ENCODE data around the gene PREP.

Gene PREP

GRCh38 chr6:105270511-105270910 is 132.4 kb downstream of the PREP start:
- DNase-seq (ENCODE audit: extremely low read depth, low read depth) = peak; percentile 42
- no peak overlapping the region for H3K4me3 ChIP-seq (replicated peaks; ENCODE audit: low read depth, low read length)
- no peak for TF ChIP-seq CTCF (IDR thresholded peaks at IDR 0.05; ENCODE audit: low read depth, low read length, missing control alignments)

DNA sequence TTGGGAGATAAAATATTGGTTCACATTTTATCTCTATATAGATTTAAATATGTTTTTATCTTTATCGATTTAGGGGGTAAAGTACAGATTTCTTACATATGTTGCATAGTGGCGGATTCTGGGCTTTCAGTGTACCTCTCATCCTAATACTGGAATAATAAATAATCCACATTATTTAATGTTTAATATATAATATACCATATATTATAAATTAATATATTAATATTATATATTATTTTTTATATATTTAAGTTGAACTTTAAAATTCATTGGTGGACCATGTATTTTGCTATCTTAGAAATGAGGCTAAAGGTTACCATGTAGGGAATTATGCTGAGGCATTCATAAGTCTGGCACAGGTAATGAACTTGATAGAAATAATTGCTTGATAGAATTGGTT is 133.5 kb downstream of the PREP start:
- no peak for TF ChIP-seq CTCF (IDR thresholded peaks at IDR 0.05; ENCODE audit: low read depth, low read length, missing control alignments)
- DNase-seq (ENCODE audit: extremely low read depth, low read depth) = no peak
- no peak overlapping the region for H3K4me3 ChIP-seq (replicated peaks; ENCODE audit: low read depth, low read length)

DNA sequence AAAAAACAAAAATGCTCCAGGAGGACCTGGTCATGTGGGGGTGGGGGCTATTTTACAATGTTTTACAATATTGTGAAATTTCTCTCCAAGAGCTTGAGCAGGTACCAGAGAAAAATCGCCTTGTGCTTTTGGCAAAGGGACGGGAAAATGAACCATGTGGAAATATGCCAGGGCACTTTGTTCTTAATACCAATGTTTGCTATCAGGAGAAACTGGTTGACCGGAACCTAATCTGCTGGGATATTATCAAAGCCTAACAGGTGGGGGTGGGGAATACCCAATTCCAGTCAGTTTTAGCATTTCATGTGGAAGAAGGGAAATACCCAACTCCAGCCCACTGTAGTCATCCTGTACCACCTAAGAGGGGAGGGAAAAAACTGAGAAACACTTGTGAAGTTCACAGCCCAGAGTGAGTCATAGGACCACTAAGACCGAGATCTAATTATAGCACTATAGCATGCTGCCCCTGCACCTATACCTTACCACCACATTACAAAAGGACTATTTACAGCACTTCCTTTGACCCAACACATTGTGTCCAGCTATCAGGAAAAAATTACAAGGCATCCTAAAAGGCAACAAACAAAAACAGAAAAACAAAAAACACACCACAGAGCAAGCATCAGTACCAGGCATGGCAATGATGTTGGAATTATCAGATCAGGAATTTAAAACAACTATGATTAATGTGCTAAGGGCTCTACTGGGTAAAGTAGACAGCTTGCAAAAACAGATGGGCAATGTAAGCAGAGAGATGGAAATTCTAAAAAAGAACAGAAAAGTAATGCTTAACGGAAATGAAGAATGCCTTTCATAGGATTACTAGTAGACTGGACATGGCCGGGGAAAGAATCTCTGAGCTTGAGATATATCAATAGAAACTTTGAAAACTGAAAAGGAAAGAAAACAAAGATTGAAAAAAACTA is 138.9 kb downstream of the PREP start:
- TF ChIP-seq CTCF (IDR thresholded peaks at IDR 0.05; ENCODE audit: low read depth, low read length, missing control alignments) = no peak
- no peak for DNase-seq (ENCODE audit: extremely low read depth, low read depth)
- H3K4me3 ChIP-seq (replicated peaks; ENCODE audit: low read depth, low read length) = no peak overlapping the region

DNA sequence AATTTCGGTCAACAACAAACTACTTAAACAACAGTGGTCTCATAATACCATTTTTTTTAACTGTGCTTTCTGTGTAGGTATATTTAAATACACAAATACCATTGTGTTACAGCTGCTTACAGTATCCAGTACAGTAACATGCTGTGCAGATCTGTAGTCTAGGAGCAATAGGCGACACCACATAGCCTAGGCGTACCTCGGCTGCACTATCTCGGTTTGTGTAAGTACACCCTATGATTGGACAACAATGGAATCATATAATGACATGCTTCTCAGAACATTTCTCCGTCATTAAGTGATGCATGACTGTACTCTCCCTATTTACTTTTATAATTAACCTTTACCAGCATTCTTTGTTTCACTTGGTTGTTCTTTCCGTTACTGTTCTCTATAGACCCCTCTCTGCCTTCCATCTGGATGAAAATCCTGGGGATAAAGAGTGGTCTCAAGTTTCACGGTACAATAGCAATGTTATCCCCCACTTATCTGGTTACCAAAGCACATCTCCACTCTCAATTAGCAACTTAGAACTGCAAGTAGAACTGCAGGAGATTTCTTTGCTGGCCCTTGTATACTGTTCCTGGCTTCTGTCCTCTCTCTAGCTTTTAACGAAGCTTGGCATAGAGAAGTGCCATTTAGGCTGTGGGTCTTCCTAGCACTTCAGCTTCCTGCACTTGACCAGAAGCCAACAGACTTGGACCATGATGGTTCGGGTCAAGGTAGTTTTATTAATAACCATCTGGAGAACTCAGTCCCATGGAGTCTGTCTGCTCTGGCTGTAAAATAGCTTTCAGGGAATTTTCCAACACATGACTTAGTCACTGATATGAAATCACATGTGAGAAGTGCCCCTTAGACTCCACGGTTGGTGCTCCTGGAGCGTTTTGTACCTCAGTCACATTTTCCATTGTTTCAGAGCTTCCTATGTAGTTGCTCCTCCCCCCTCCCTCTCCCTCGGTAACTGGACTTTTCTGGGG is 142.7 kb downstream of the PREP start:
- TF ChIP-seq CTCF (IDR thresholded peaks at IDR 0.05; ENCODE audit: low read depth, low read length, missing control alignments) = no peak
- no peak overlapping the region for H3K4me3 ChIP-seq (replicated peaks; ENCODE audit: low read depth, low read length)
- DNase-seq (ENCODE audit: extremely low read depth, low read depth) = no peak

GRCh38 chr6:105258816-105259215 is 144.1 kb downstream of the PREP start:
- no peak overlapping the region for H3K4me3 ChIP-seq (replicated peaks; ENCODE audit: low read depth, low read length)
- no peak for TF ChIP-seq CTCF (IDR thresholded peaks at IDR 0.05; ENCODE audit: low read depth, low read length, missing control alignments)
- DNase-seq (ENCODE audit: extremely low read depth, low read depth) = no peak

- no peak for DNase-seq (ENCODE audit: extremely low read depth, low read depth)
- TF ChIP-seq CTCF (IDR thresholded peaks at IDR 0.05; ENCODE audit: low read depth, low read length, missing control alignments) = no peak
These were observed 145.5 kb downstream of the PREP start for GRCh38 chr6:105257340-105257739.

More at GRCh38 chr6:105257340-105257739, 145.5 kb downstream of the PREP start:
- no peak overlapping the region for H3K4me3 ChIP-seq (replicated peaks; ENCODE audit: low read depth, low read length)
